HG02763 (cell line): Measurements from ENCODE around the gene ATP8A1.
A peak's percentile ranks its signal among the peaks of the same experiment; 100 is the strongest.

Experiments
- ATAC-seq: cut with Tn5 transposase; IDR thresholded peaks from one replicate; pipeline ENCODE4 v1.9.1; 2021; ENCODE audit warnings: mild to moderate bottlenecking, moderate library complexity; ENCODE audit not compliant: unreplicated experiment

The ATP8A1 gene

GRCh38 chr4:42628740-42629139, 28.2 kb downstream of the ATP8A1 start:
- ATAC-seq = no peak

GRCh38 chr4:42627885-42628646, 28.8 kb downstream of the ATP8A1 start:
- peak; percentile 92 for ATAC-seq

- no peak for ATAC-seq
Observed at GRCh38 chr4:42626629-42627146, 30.2 kb downstream of the ATP8A1 start.

- no peak for ATAC-seq
Observed at GRCh38 chr4:42625329-42625728, 31.6 kb downstream of the ATP8A1 start.

- ATAC-seq = no peak
Observed at GRCh38 chr4:42624551-42624950, 32.4 kb downstream of the ATP8A1 start.

- no peak for ATAC-seq
Observed at GRCh38 chr4:42618023-42618422, 38.9 kb downstream of the ATP8A1 start.

- ATAC-seq = no peak
Observed at GRCh38 chr4:42617030-42617429, 39.9 kb downstream of the ATP8A1 start.

GRCh38 chr4:42616572-42616971, 40.3 kb downstream of the ATP8A1 start:
- ATAC-seq = no peak

- ATAC-seq = no peak
Observed at GRCh38 chr4:42615131-42615763, 41.7 kb downstream of the ATP8A1 start.

GRCh38 chr4:42612898-42613297, 44.0 kb downstream of the ATP8A1 start:
- no peak for ATAC-seq

GRCh38 chr4:42610941-42611340, 46.0 kb downstream of the ATP8A1 start:
- ATAC-seq = no peak

GRCh38 chr4:42609051-42609450, 47.9 kb downstream of the ATP8A1 start:
- ATAC-seq = no peak

GRCh38 chr4:42608551-42608950, 48.4 kb downstream of the ATP8A1 start:
- ATAC-seq = no peak

- ATAC-seq = no peak
Observed at GRCh38 chr4:42607011-42607726, 49.7 kb downstream of the ATP8A1 start.

- no peak for ATAC-seq
Observed at GRCh38 chr4:42605264-42605663, 51.6 kb downstream of the ATP8A1 start.

GRCh38 chr4:42603862-42604261, 53.0 kb downstream of the ATP8A1 start:
- ATAC-seq = no peak

GRCh38 chr4:42600578-42600977, 56.3 kb downstream of the ATP8A1 start:
- ATAC-seq = no peak

- peak; percentile 88 for ATAC-seq
Observed at GRCh38 chr4:42596918-42597317, 60.0 kb downstream of the ATP8A1 start.

- ATAC-seq = no peak
Observed at GRCh38 chr4:42594888-42595287, 62.0 kb downstream of the ATP8A1 start.

- no peak for ATAC-seq
Observed at GRCh38 chr4:42588909-42589308, 68.0 kb downstream of the ATP8A1 start.

GRCh38 chr4:42586775-42587174, 70.1 kb downstream of the ATP8A1 start:
- no peak for ATAC-seq

GRCh38 chr4:42579903-42580302, 77.0 kb downstream of the ATP8A1 start:
- no peak for ATAC-seq
